SU-DHL-6 (cell line): ENCODE results near the gene MPC2.

ENCODE experiments used
- H2AFZ ChIP-seq: fragments of 200-600 bp; sonication (generic); 2 replicates; pipeline ENCODE4 v1.6.1; 2014; ENCODE audit warnings: low read depth, mild to moderate bottlenecking, moderate library complexity, mixed read lengths, antibody characterized with exemption, low read length; ENCODE audit not compliant: severe bottlenecking
- H3F3A ChIP-seq: fragments of 200-600 bp; shearing (Covaris generic); 2 replicates; pipeline ENCODE4 v1.6.0; 2016; ENCODE audit warnings: antibody characterized with exemption, mild to moderate bottlenecking; ENCODE audit not compliant: insufficient read depth
- H3K27ac ChIP-seq: fragments of 200-600 bp; sonication (generic); 2 replicates; pipeline ENCODE4 v1.5.1; 2016; ENCODE audit warnings: low read depth, mild to moderate bottlenecking, low read length, moderate library complexity, mixed read lengths
- H3K27me3 ChIP-seq: fragments of 200-600 bp; sonication (generic), shearing (Covaris generic); 2 replicates; pipeline ENCODE4 v1.6.0; 2014; ENCODE audit warnings: mild to moderate bottlenecking, low read length
- H3K36me3 ChIP-seq: fragments of 200-600 bp; sonication (generic); 2 replicates; pipeline ENCODE4 v1.6.1; 2014; ENCODE audit warnings: mild to moderate bottlenecking, low read length, mixed read lengths
- H3K4me2 ChIP-seq: fragments of 300-600, 200-600 bp; shearing (Covaris generic), sonication (generic); 2 replicates; pipeline ENCODE4 v1.6.0; 2014; ENCODE audit warnings: low read length, low read depth, mild to moderate bottlenecking; ENCODE audit not compliant: poor library complexity, severe bottlenecking
- H3K4me3 ChIP-seq: fragments of 200-600 bp; sonication (generic); 2 replicates; pipeline ENCODE4 v1.5.1; 2014; ENCODE audit warnings: antibody characterized with exemption, low read length, mild to moderate bottlenecking, mixed read lengths; ENCODE audit not compliant: insufficient read depth, poor library complexity, severe bottlenecking
- H3K79me2 ChIP-seq: fragments of 200-600 bp; sonication (generic); 2 replicates; pipeline ENCODE4 v1.6.1; 2014; ENCODE audit warnings: mild to moderate bottlenecking, low read length, moderate library complexity; ENCODE audit not compliant: insufficient read depth
- H3K9ac ChIP-seq: fragments of 200-600 bp; sonication (generic); 2 replicates; pipeline ENCODE4 v1.7.0; 2014; ENCODE audit warnings: mild to moderate bottlenecking, low read length
- H3K9me2 ChIP-seq: fragments of 200-600 bp; sonication (generic); replicated peaks from 2 replicates; pipeline ENCODE4 v1.6.1; 2014; ENCODE audit warnings: low read length; ENCODE audit not compliant: insufficient read depth
- H3K9me3 ChIP-seq: fragments of 200-600 bp; sonication (generic); 2 replicates; pipeline ENCODE4 v1.6.1; 2014; ENCODE audit warnings: low read length, mixed read lengths; ENCODE audit not compliant: insufficient read depth
- H4K20me1 ChIP-seq: fragments of 200-600 bp; sonication (generic); 2 replicates; pipeline ENCODE4 v1.6.1; 2014; ENCODE audit warnings: low read depth, mild to moderate bottlenecking, antibody characterized with exemption, low read length, moderate library complexity, mixed read lengths
- EZH2phosphoT487 ChIP-seq: fragments of 200-600 bp; sonication (generic), shearing (Covaris generic); conservative IDR thresholded peaks from 2 replicates; pipeline ENCODE4 v1.6.1; 2018; ENCODE audit warnings: mild to moderate bottlenecking, antibody characterized with exemption, low read length, moderate library complexity, mixed read lengths
- TF ChIP-seq, protein P1 (sequence below): fragments of 200-600 bp; sonication (generic); IDR thresholded peaks from one replicate; pipeline ENCODE4 v1.5.1; 2017; ENCODE audit warnings: antibody characterized with exemption, mild to moderate bottlenecking, low read length, moderate library complexity; ENCODE audit not compliant: insufficient read depth, poor library complexity, severe bottlenecking

The MPC2 gene

DNA sequence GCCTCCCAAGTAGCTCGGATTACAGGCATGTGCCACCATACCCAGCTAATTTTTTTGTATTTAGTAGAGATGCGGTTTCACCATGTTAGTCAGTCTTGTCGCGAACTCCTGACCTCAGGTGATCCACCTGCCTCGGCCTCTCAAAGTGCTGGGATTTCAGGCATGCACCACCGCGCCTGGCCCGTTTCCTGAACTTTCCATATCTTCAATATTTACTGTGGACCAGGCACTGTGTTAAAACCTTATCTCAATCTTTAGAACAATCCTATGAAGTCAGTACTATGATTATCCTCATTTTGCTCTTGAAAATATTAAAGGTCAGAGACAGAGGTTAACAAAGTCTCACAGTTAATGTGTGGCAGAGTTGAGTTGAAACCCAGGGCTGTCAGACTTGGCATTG, 21.3 kb downstream of the MPC2 start:
- Histone ChIP-seq H4K20me1 (no peaks in the 10 kb centered on the region), H3K27me3 (no peaks in the 10 kb centered on the region), H2AFZ (no peak overlapping the region), H3K79me2 (no peaks in the 10 kb centered on the region), H3K9ac (no peak overlapping the region), H3K4me2 (no peak overlapping the region), H3K36me3 (no peaks in the 10 kb centered on the region; the same call in 1 of the 2 replicates), H3K9me2 (no peaks in the 10 kb centered on the region), H3K4me3 (no peak overlapping the region), H3F3A (no peaks in the 10 kb centered on the region), H3K27ac (no peak overlapping the region), H3K9me3 (no peaks in the 10 kb centered on the region)
- TF ChIP-seq EZH2phosphoT487 = no peak
- TF ChIP-seq, protein P1, sequence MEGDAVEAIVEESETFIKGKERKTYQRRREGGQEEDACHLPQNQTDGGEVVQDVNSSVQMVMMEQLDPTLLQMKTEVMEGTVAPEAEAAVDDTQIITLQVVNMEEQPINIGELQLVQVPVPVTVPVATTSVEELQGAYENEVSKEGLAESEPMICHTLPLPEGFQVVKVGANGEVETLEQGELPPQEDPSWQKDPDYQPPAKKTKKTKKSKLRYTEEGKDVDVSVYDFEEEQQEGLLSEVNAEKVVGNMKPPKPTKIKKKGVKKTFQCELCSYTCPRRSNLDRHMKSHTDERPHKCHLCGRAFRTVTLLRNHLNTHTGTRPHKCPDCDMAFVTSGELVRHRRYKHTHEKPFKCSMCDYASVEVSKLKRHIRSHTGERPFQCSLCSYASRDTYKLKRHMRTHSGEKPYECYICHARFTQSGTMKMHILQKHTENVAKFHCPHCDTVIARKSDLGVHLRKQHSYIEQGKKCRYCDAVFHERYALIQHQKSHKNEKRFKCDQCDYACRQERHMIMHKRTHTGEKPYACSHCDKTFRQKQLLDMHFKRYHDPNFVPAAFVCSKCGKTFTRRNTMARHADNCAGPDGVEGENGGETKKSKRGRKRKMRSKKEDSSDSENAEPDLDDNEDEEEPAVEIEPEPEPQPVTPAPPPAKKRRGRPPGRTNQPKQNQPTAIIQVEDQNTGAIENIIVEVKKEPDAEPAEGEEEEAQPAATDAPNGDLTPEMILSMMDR = no peak

DNA sequence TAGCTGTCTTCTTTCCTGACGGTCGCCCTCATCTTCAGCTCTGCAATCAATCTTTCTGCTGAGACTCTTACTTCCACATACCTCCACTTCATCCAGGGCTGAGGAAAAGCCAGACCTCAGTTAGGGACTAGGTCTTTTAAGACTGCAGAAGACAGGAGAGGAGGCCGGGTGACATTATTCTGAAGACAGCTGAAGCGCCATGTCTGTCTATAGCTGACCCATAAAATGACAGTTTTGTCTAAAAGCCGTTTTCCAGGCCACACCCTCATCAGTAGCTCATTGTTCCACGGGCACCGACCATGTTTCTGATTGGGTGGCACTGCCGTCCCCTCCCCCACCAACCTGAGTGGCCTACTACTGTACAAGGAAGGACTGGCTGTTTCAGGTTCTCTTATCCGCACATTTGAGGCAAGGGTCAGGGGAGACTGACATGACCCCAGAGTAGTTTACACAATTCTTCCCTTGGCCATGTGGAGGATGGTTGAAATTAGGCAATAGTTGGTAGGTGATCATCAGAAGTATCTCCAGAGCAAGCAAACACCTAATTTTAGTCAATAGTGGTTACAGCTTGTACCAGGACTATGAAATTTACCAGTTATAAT, 22.9 kb downstream of the MPC2 start, which contains the start of gene ADCY10:
ADCY10 (minus strand) TSS at position 240 of the 602 bp plus-strand sequence. CDS start 8,994 bp downstream, outside the sequence.
- H3K4me3 ChIP-seq = no peak within 1 kb of the TSS
- no peak within 1 kb of the TSS for H3K9ac ChIP-seq
- no peaks in the 10 kb centered on the region for H3K9me2 ChIP-seq
- no peaks in the 10 kb centered on the region for H3F3A ChIP-seq
- no peak within 1 kb of the TSS for H3K4me2 ChIP-seq
- H3K36me3 ChIP-seq = no peaks in the 10 kb centered on the region; the same call in 1 of the 2 replicates
- H3K79me2 ChIP-seq = no peaks in the 10 kb centered on the region
- no peaks in the 10 kb centered on the region for H3K27me3 ChIP-seq
- TF ChIP-seq, protein P1 = no peak
- no peak for TF ChIP-seq EZH2phosphoT487
- no peaks in the 10 kb centered on the region for H4K20me1 ChIP-seq
- no peaks in the 10 kb centered on the region for H3K9me3 ChIP-seq
- no peak within 1 kb of the TSS for H2AFZ ChIP-seq
- no peak within 1 kb of the TSS for H3K27ac ChIP-seq

DNA sequence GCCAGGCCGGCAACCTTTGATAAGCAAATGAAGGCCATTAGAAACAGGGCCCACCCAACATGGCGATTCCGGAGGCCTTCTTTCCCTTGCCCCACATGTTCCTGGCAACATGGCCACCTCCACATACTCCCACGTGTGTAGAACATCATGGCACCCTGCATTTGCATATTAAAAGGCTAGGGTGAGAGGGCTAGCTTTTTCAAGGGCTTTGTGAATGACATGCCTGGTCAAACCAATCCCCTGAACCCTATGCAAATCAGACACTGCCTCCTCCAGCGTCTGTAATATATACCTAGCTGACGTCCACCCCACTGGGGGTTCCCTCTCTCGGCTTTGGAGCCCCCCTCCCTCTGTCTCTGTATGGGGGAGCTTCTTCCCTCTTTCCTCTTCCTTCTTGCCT, 24.6 kb downstream of the MPC2 start:
- no peak overlapping the region for H3K4me2 ChIP-seq

More for the DNA sequence above, 24.6 kb downstream of the MPC2 start:
- Histone ChIP-seq H3F3A (no peaks in the 10 kb centered on the region), H4K20me1 (no peaks in the 10 kb centered on the region), H3K9me3 (no peaks in the 10 kb centered on the region), H3K27ac (no peak overlapping the region), H3K9me2 (no peaks in the 10 kb centered on the region), H3K9ac (no peak overlapping the region), H3K79me2 (no peaks in the 10 kb centered on the region), H3K36me3 (no peaks in the 10 kb centered on the region; the same call in 1 of the 2 replicates), H3K4me3 (no peak overlapping the region), H3K27me3 (no peaks in the 10 kb centered on the region), H2AFZ (no peak overlapping the region)
- TF ChIP-seq, protein P1 = no peak
- TF ChIP-seq EZH2phosphoT487 = no peak
